ENCODE measurements around the gene CHD5. TPM values are rescaled to one million over a fixed set of nuclear protein-coding genes. Genes with fewer than 3 reads are reported as not detected.

CHD5 gene
- total and polyA plus RNA-seq, 2 of the 13 experiments (the other 11 are each of a cell fraction or from before 2014, with no cell fraction given), result 0.02 to 0.21 TPM

DNA sequence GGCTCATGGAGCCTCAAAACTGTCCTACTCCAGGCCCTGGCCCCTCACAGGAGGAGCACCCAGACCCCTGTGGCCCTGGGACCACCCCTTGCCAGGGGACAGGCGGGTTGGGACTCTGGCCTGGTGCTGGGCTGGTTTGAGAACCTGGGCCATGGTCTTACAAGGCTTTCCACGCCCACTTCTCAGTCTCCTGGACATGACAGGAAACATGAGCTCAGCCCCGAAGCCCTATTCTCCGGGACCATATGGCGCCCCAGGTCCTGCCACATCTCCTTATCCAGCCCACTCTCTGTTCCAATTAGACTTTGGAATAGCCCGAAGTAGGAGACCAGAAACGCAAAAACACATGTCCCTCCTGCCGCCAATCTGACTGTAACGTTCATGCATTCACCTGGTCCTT is 86.5 kb downstream of the CHD5 start:
- H2AFZ ChIP-seq (ENCODE audit: low read length), result no peak overlapping the region
- H3K4me3 ChIP-seq (replicated peaks in 1 of 3; ENCODE audit: insufficient read depth in 1 of 3, low read depth in 2 of 3, low read length in 3 of 3), result no peak overlapping the region
- FAIRE-seq (no peak), ATAC-seq (no peak), DNase-seq (ENCODE audit: low spot score) (no peak)
- TF ChIP-seq ZNF441 (CRISPR knock-in tag; IDR thresholded peaks at IDR 0.05; ENCODE audit: borderline replicate concordance) (no peak), GATAD1 (CRISPR knock-in tag; IDR thresholded peaks at IDR 0.05) (no peak), POLR2AphosphoS2 (IDR thresholded peaks at IDR 0.05; ENCODE audit: low read depth, low read length) (no peak), ATF1 (CRISPR knock-in tag; IDR thresholded peaks at IDR 0.05) (no peak), TCF7L2 (IDR thresholded peaks at IDR 0.05; ENCODE audit: low read depth, low read length) (no peak)
- TF ChIP-seq, protein P1, sequence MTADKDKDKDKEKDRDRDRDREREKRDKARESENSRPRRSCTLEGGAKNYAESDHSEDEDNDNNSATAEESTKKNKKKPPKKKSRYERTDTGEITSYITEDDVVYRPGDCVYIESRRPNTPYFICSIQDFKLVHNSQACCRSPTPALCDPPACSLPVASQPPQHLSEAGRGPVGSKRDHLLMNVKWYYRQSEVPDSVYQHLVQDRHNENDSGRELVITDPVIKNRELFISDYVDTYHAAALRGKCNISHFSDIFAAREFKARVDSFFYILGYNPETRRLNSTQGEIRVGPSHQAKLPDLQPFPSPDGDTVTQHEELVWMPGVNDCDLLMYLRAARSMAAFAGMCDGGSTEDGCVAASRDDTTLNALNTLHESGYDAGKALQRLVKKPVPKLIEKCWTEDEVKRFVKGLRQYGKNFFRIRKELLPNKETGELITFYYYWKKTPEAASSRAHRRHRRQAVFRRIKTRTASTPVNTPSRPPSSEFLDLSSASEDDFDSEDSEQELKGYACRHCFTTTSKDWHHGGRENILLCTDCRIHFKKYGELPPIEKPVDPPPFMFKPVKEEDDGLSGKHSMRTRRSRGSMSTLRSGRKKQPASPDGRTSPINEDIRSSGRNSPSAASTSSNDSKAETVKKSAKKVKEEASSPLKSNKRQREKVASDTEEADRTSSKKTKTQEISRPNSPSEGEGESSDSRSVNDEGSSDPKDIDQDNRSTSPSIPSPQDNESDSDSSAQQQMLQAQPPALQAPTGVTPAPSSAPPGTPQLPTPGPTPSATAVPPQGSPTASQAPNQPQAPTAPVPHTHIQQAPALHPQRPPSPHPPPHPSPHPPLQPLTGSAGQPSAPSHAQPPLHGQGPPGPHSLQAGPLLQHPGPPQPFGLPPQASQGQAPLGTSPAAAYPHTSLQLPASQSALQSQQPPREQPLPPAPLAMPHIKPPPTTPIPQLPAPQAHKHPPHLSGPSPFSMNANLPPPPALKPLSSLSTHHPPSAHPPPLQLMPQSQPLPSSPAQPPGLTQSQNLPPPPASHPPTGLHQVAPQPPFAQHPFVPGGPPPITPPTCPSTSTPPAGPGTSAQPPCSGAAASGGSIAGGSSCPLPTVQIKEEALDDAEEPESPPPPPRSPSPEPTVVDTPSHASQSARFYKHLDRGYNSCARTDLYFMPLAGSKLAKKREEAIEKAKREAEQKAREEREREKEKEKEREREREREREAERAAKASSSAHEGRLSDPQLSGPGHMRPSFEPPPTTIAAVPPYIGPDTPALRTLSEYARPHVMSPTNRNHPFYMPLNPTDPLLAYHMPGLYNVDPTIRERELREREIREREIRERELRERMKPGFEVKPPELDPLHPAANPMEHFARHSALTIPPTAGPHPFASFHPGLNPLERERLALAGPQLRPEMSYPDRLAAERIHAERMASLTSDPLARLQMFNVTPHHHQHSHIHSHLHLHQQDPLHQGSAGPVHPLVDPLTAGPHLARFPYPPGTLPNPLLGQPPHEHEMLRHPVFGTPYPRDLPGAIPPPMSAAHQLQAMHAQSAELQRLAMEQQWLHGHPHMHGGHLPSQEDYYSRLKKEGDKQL (CRISPR knock-in tag; IDR thresholded peaks at IDR 0.05; ENCODE audit: low read depth), result no peak
- H3K9ac ChIP-seq (ENCODE audit: insufficient read depth, low read depth, low read length), result no peak overlapping the region
- WGBS (ENCODE audit: low lambda C conversion rate), result 60% methylated on average over 3 of the region's 9 CpGs
- no TSS peak for BruUV-seq (replicated peaks)
- in situ Hi-C loops (cut with HindIII; ENCODE audit: extremely low pct_ligation_motif_present, low pct_unique_long_range_greater_than_20kb), result no loop called here
- no peak overlapping the region for H3K27ac ChIP-seq (ENCODE audit: extremely low read length, insufficient read depth, low read length)
- H4K20me1 ChIP-seq (ENCODE audit: insufficient read depth, low read length), result no peaks in the 10 kb centered on the region
- no peak overlapping the region for H3K4me2 ChIP-seq (ENCODE audit: low read depth, low read length)
- no peaks in the 10 kb centered on the region for H3K36me3 ChIP-seq (replicated peaks in 1 of 2; ENCODE audit: control insufficient read depth in 1 of 2, insufficient read depth in 2 of 2, low read length in 2 of 2)
- ChIA-PET CTCF (ENCODE audit: low intra/inter-chr PET ratio, low total read pairs) (no interaction called here), POLR2A (no interaction called here)
- H3K79me2 ChIP-seq (ENCODE audit: insufficient read depth, low read length), result no peaks in the 10 kb centered on the region
- intact Hi-C loops (cut with micrococcal nuclease; ENCODE audit: unreplicated experiment), result no loop called here
- no peaks in the 10 kb centered on the region for H3K27me3 ChIP-seq (ENCODE audit: control insufficient read depth in 1 of 2, insufficient read depth in 2 of 2, low read length in 2 of 2)
- H3K4me1 ChIP-seq (ENCODE audit: insufficient read depth, low read length), result no peaks in the 10 kb centered on the region
- H3K9me3 ChIP-seq (ENCODE audit: low read length), result no peaks in the 10 kb centered on the region

Measured in HepG2 (cell line).